ENCODE measurements around the gene ZSWIM5.

Gene ZSWIM5

GRCh38 chr1:45148209-45148825 is 58.1 kb downstream of the ZSWIM5 start:
- TF ChIP-seq SIN3A (IDR thresholded peaks at IDR 0.05; ENCODE audit: borderline replicate concordance, insufficient read depth, low read length) (no peak), POLR2AphosphoS5 (IDR thresholded peaks at IDR 0.05; ENCODE audit: low read depth, low read length) (no peak), TAF1 (IDR thresholded peaks at IDR 0.05; ENCODE audit: borderline replicate concordance, insufficient read depth, low read length) (no peak), REST (IDR thresholded peaks at IDR 0.05; ENCODE audit: insufficient read depth in 1 of 2, low read depth in 2 of 2, low read length in 2 of 2) (no peak), FOXP2 (optimal IDR thresholded peaks at IDR 0.05; ENCODE audit: borderline replicate concordance, extremely low read depth, extremely low read length, insufficient read depth) (no peak)

DNA sequence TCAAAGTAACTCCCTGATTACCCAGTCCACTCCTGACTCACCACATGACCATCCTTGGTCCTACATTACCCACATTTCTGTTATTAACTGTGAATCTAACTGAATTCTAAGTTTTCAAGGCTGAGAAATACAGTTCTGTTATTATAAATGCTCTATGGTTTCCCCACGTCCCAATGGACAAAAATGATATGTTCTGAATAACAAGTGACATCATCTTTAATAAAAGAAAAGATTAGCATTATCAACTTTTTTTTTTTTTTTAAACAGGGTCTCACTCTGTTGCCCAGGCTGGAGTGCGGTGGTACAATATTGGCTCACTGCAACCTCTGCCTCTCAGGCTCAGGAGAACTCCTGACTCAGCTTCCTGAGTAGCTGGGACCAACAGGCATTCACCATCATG is 59.6 kb downstream of the ZSWIM5 start:
- TF ChIP-seq SIN3A (IDR thresholded peaks at IDR 0.05; ENCODE audit: borderline replicate concordance, insufficient read depth, low read length) (no peak), POLR2AphosphoS5 (IDR thresholded peaks at IDR 0.05; ENCODE audit: low read depth, low read length) (no peak), FOXP2 (optimal IDR thresholded peaks at IDR 0.05; ENCODE audit: borderline replicate concordance, extremely low read depth, extremely low read length, insufficient read depth) (no peak), REST (IDR thresholded peaks at IDR 0.05; ENCODE audit: insufficient read depth in 1 of 2, low read depth in 2 of 2, low read length in 2 of 2) (no peak), TAF1 (IDR thresholded peaks at IDR 0.05; ENCODE audit: borderline replicate concordance, insufficient read depth, low read length) (no peak)

GRCh38 chr1:45141247-45142003 is 65.0 kb downstream of the ZSWIM5 start:
- TF ChIP-seq TAF1 (IDR thresholded peaks at IDR 0.05; ENCODE audit: borderline replicate concordance, insufficient read depth, low read length): no peak
- no peak for TF ChIP-seq POLR2AphosphoS5 (IDR thresholded peaks at IDR 0.05; ENCODE audit: low read depth, low read length)
- no peak for TF ChIP-seq FOXP2 (optimal IDR thresholded peaks at IDR 0.05; ENCODE audit: borderline replicate concordance, extremely low read depth, extremely low read length, insufficient read depth)
- TF ChIP-seq REST (IDR thresholded peaks at IDR 0.05; ENCODE audit: insufficient read depth in 1 of 2, low read depth in 2 of 2, low read length in 2 of 2): no peak
- TF ChIP-seq SIN3A (IDR thresholded peaks at IDR 0.05; ENCODE audit: borderline replicate concordance, insufficient read depth, low read length): no peak

DNA sequence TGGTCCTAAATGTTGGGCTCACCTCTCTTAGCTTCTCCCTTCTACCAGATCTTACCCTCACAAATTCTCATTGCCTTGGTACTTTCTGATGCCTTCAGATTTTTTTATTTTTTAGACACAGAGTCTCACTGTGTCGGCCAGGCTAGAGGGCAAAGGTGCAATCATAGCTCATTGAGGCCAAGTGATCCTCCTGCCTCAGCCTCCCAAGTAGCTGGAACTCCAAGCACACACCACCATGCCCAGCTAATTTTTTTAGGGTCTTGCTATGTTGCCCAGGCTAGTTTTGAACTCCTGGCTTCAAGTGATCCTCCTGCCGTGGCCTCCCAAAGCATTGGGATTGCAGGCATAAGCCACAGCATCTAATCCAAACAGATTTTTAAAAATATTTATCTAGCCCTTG is 69.4 kb downstream of the ZSWIM5 start:
- TF ChIP-seq TAF1 (IDR thresholded peaks at IDR 0.05; ENCODE audit: borderline replicate concordance, insufficient read depth, low read length) (no peak), FOXP2 (optimal IDR thresholded peaks at IDR 0.05; ENCODE audit: borderline replicate concordance, extremely low read depth, extremely low read length, insufficient read depth) (no peak), REST (IDR thresholded peaks at IDR 0.05; ENCODE audit: insufficient read depth in 1 of 2, low read depth in 2 of 2, low read length in 2 of 2) (no peak), SIN3A (IDR thresholded peaks at IDR 0.05; ENCODE audit: borderline replicate concordance, insufficient read depth, low read length) (no peak)

All from PFSK-1 (cell line).